ENCODE data around the gene MYL5. TPM values are rescaled to one million over a fixed set of nuclear protein-coding genes. Genes with fewer than 3 reads are reported as not detected.
"Not testable (repeated sequence)": the region's sequence is repeated elsewhere in the genome, so short reads cannot be mapped to it uniquely, and the experiment has no call there.

Gene MYL5
- total and polyA plus RNA-seq, 2 donors (not counting 1 experiment from before 2014, with no cell fraction given) = 9.6 to 14.4 TPM

GRCh38 chr4:705278-706082 lies 31.1 kb downstream of the MYL5 start, which contains the start of gene PCGF3:
TSS of gene PCGF3 (plus strand) at chr4:705832. CDS start at chr4:733681, 27,849 bp downstream.
- Histone ChIP-seq H3K9me3 (ENCODE audit: control insufficient read depth, insufficient read depth, low read depth, low read length) (no peaks in the 10 kb centered on the region), H4K20me1 (ENCODE audit: control insufficient read depth, extremely low read depth, insufficient read depth, low read length) (peaks cover 3% of the 10 kb centered on the region), H3K27ac (ENCODE audit: insufficient read depth, low read length) (peak within 1 kb of the TSS; percentile 92), H3K27me3 (ENCODE audit: control insufficient read depth, insufficient read depth, low read length) (no peaks in the 10 kb centered on the region), H2AFZ (ENCODE audit: low read length) (peak within 1 kb of the TSS; percentile 75), H3K9ac (ENCODE audit: insufficient read depth, low read length) (peak within 1 kb of the TSS; percentile 98), H3K79me2 (ENCODE audit: control insufficient read depth, insufficient read depth, low read length) (peaks cover 37% of the 10 kb centered on the region), H3K4me1 (ENCODE audit: control insufficient read depth, extremely low read depth, insufficient read depth, low read length) (no peaks in the 10 kb centered on the region), H3K4me2 (ENCODE audit: extremely low read depth, insufficient read depth, low read length) (peak within 1 kb of the TSS; percentile 92), H3K4me3 (replicated peaks in 1 of 4; ENCODE audit: control extremely low read depth in 1 of 4, insufficient read depth in 1 of 4, low read depth in 3 of 4, low read length in 4 of 4) (peak within 1 kb of the TSS; percentile 78 to 88 (median 80)), H3K36me3 (ENCODE audit: control insufficient read depth, insufficient read depth, low read length) (no peaks in the 10 kb centered on the region)
- DNase-seq (ENCODE audit: low read depth in 2 of 2) = peak; percentile 91 to 96
- TF ChIP-seq, protein P1, sequence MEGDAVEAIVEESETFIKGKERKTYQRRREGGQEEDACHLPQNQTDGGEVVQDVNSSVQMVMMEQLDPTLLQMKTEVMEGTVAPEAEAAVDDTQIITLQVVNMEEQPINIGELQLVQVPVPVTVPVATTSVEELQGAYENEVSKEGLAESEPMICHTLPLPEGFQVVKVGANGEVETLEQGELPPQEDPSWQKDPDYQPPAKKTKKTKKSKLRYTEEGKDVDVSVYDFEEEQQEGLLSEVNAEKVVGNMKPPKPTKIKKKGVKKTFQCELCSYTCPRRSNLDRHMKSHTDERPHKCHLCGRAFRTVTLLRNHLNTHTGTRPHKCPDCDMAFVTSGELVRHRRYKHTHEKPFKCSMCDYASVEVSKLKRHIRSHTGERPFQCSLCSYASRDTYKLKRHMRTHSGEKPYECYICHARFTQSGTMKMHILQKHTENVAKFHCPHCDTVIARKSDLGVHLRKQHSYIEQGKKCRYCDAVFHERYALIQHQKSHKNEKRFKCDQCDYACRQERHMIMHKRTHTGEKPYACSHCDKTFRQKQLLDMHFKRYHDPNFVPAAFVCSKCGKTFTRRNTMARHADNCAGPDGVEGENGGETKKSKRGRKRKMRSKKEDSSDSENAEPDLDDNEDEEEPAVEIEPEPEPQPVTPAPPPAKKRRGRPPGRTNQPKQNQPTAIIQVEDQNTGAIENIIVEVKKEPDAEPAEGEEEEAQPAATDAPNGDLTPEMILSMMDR (conservative IDR thresholded peaks at IDR 0.05 in 1 of 2, IDR thresholded peaks at IDR 0.05 in 1 of 2; ENCODE audit: low read depth in 1 of 2, low read length in 2 of 2) = no peak
- no peak for TF ChIP-seq EZH2 (IDR thresholded peaks at IDR 0.05; ENCODE audit: low read length, missing control alignments)

- H3K4me1 ChIP-seq (ENCODE audit: control insufficient read depth, extremely low read depth, insufficient read depth, low read length); H4K20me1 ChIP-seq (ENCODE audit: control insufficient read depth, extremely low read depth, insufficient read depth, low read length); DNase-seq (ENCODE audit: low read depth in 2 of 2); H3K9me3 ChIP-seq (ENCODE audit: control insufficient read depth, insufficient read depth, low read depth, low read length); H3K27me3 ChIP-seq (ENCODE audit: control insufficient read depth, insufficient read depth, low read length); H2AFZ ChIP-seq (ENCODE audit: low read length); H3K36me3 ChIP-seq (ENCODE audit: control insufficient read depth, insufficient read depth, low read length): not testable (repeated sequence)
- peak overlapping the region; percentile 98 for H3K9ac ChIP-seq (ENCODE audit: insufficient read depth, low read length)
- peak overlapping the region; percentile 40 for H3K4me2 ChIP-seq (ENCODE audit: extremely low read depth, insufficient read depth, low read length)
- H3K27ac ChIP-seq (ENCODE audit: insufficient read depth, low read length) = peak overlapping the region; percentile 92
- peaks cover 43% of the 10 kb centered on the region for H3K79me2 ChIP-seq (ENCODE audit: control insufficient read depth, insufficient read depth, low read length)
- H3K4me3 ChIP-seq (replicated peaks in 1 of 4; ENCODE audit: control extremely low read depth in 1 of 4, insufficient read depth in 1 of 4, low read depth in 3 of 4, low read length in 4 of 4) = peak overlapping the region; percentile 78 to 88 (median 80)
These were observed 31.8 kb downstream of the MYL5 start for GRCh38 chr4:706083-706633.

DNA sequence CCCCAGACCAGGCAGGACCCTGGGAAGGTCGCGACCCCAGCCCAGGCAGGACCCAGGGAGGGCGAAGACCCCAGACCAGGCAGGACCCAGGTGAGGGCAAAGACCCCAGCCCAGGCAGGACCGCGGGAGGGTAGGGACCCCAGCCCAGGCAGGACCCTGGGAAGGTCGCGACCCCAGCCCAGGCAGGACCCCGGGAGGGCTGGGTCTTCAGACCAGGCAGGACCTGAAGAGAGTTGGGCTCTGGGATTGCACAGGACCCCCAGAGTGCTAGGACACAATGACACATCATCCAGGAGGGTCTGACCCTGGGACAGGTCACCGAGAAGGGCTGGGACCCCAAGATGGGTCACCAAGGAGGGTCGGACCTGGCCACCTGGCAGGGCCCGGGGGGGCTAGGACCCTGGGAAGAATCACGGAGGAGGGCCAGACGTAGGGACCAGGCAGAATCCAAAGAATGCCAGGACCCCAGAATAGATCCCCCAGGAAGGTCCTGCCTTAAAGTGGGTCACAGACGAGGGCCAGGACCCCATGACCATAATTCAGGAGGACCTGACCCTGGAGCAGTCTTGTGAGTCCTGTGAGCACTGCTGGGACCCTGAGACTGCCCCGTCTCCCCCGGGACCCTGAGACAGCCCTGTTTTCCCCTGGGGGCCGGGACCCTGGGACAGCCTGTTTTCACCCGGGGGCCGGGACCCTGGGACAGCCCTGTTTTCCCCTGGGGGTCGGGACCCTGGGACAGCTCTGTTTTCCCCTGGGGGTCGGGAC lies 32.7 kb downstream of the MYL5 start:
- H3K27me3 ChIP-seq (ENCODE audit: control insufficient read depth, insufficient read depth, low read length) = no peaks in the 10 kb centered on the region
- no peaks in the 10 kb centered on the region for H3K9me3 ChIP-seq (ENCODE audit: control insufficient read depth, insufficient read depth, low read depth, low read length)
- TF ChIP-seq, protein P1 (conservative IDR thresholded peaks at IDR 0.05 in 1 of 2, IDR thresholded peaks at IDR 0.05 in 1 of 2; ENCODE audit: low read depth in 1 of 2, low read length in 2 of 2) = no peak
- TF ChIP-seq EZH2 (IDR thresholded peaks at IDR 0.05; ENCODE audit: low read length, missing control alignments) = no peak
- H3K27ac ChIP-seq (ENCODE audit: insufficient read depth, low read length) = peak overlapping the region; percentile 20
- no peak overlapping the region for H2AFZ ChIP-seq (ENCODE audit: low read length)
- peak overlapping the region; percentile 92 for H3K4me2 ChIP-seq (ENCODE audit: extremely low read depth, insufficient read depth, low read length)
- no peaks in the 10 kb centered on the region for H3K4me1 ChIP-seq (ENCODE audit: control insufficient read depth, extremely low read depth, insufficient read depth, low read length)
- H4K20me1 ChIP-seq (ENCODE audit: control insufficient read depth, extremely low read depth, insufficient read depth, low read length) = peaks cover 3% of the 10 kb centered on the region
- peaks cover 44% of the 10 kb centered on the region for H3K79me2 ChIP-seq (ENCODE audit: control insufficient read depth, insufficient read depth, low read length)
- no peaks in the 10 kb centered on the region for H3K36me3 ChIP-seq (ENCODE audit: control insufficient read depth, insufficient read depth, low read length)
- H3K4me3 ChIP-seq (replicated peaks in 1 of 4; ENCODE audit: control extremely low read depth in 1 of 4, insufficient read depth in 1 of 4, low read depth in 3 of 4, low read length in 4 of 4) = peak overlapping the region; percentile 38 to 88 (median 80)
- peak overlapping the region; percentile 63 for H3K9ac ChIP-seq (ENCODE audit: insufficient read depth, low read length)
- DNase-seq (ENCODE audit: low read depth in 2 of 2) = no peak
